T-cell (primary cell): Measurements from ENCODE around the gene MGA. TPM values are rescaled to one million over a fixed set of nuclear protein-coding genes. Genes with fewer than 3 reads are reported as not detected.

Experiments
- ATAC-seq, 4 experiments: fragments of 200-7000 bp in 3 of 4; fragments of 150-1000 bp in 1 of 4; cut with Tn5 transposase; replicated peaks in 1 of 4; 1 replicate in 3 of 4; 2 replicates in 1 of 4; pipeline ENCODE4 v1.10.0; 2021; ENCODE audit warnings: moderate library complexity in 3 of 4, mild to moderate bottlenecking in 2 of 4, moderate number of reproducible peaks in 1 of 4
- CTCF ChIA-PET, 2 donors: fragments of 300-600 bp; sonication (Branson Sonifier 250); formaldehyde crosslinking; loops; one replicate each; lab custom pipeline; 2022; ENCODE audit warnings: antibody characterized with exemption in 2 of 2; lab: Charles Lee
- POLR2A ChIA-PET, 2 donors: fragments of 300-600 bp; sonication (Branson Sonifier 250); formaldehyde crosslinking; loops; one replicate each; lab custom pipeline; 2022; ENCODE audit warnings: antibody characterized with exemption in 2 of 2; lab: Charles Lee
- DNase-seq, 35 experiments: peaks; one replicate each; pipeline versions ENCODE4 v3.0.0 to v3.0.0-alpha.2; 2013 to 2023
- H3K27ac ChIP-seq: one replicate; pipeline ENCODE4 v1.5.1; 2013; ENCODE audit warnings: low read length
- H3K27me3 ChIP-seq, 2 experiments: replicated peaks in 1 of 2; 1 replicate in 1 of 2; 2 replicates in 1 of 2; pipeline versions ENCODE4 v1.6.1 to v1.7.0; 2013; ENCODE audit warnings: low read length in 1 of 2, mixed read lengths in 1 of 2; ENCODE audit not compliant: control insufficient read depth in 2 of 2, insufficient read depth in 2 of 2; ENCODE audit errors: extremely low read depth in 1 of 2
- H3K36me3 ChIP-seq, 2 donors: 1 replicate in 1 of 2; 2 replicates in 1 of 2; pipeline versions ENCODE4 v1.6.1 to v1.7.0; 2013; ENCODE audit warnings: low read length in 1 of 2; ENCODE audit not compliant: control insufficient read depth in 2 of 2, insufficient read depth in 1 of 2; ENCODE audit errors: extremely low read depth in 1 of 2
- H3K4me1 ChIP-seq, 2 experiments: 1 replicate in 1 of 2; 2 replicates in 1 of 2; pipeline versions ENCODE4 v1.6.1 to v1.7.0; 2013; ENCODE audit warnings: low read length in 2 of 2, mixed read lengths in 1 of 2; ENCODE audit not compliant: insufficient read depth in 2 of 2, control insufficient read depth in 1 of 2; ENCODE audit errors: extremely low read depth in 1 of 2
- H3K4me3 ChIP-seq, 2 donors: 1 replicate in 1 of 2; 2 replicates in 1 of 2; pipeline versions ENCODE4 v1.5.1 to v1.7.0; 2013; ENCODE audit warnings: mild to moderate bottlenecking in 2 of 2, low read length in 1 of 2, moderate library complexity in 1 of 2; ENCODE audit not compliant: control insufficient read depth in 1 of 2; ENCODE audit errors: extremely low read depth in 1 of 2
- H3K9me3 ChIP-seq: 2 replicates; pipeline ENCODE4 v1.7.0; 2013
- H3K27ac Mint-ChIP-seq, 2 donors: one replicate each; pipeline ENCODE4 v1.8.0; 2020 to 2021; ENCODE audit warnings: mild to moderate bottlenecking in 2 of 2, mixed read lengths in 2 of 2
- H3K27me3 Mint-ChIP-seq, 2 donors: one replicate each; pipeline ENCODE4 v1.8.0; 2021 to 2022; ENCODE audit warnings: mixed read lengths in 2 of 2
- H3K36me3 Mint-ChIP-seq: one replicate; pipeline ENCODE4 v1.8.0; 2021; ENCODE audit warnings: mixed read lengths
- H3K4me1 Mint-ChIP-seq, 3 donors: one replicate each; pipeline ENCODE4 v1.8.0; 2020 to 2022; ENCODE audit warnings: mixed read lengths in 3 of 3, mild to moderate bottlenecking in 1 of 3
- H3K4me3 Mint-ChIP-seq, 3 donors: one replicate each; pipeline ENCODE4 v1.8.0; 2020 to 2022; ENCODE audit warnings: mild to moderate bottlenecking in 3 of 3, mixed read lengths in 3 of 3, moderate library complexity in 3 of 3
- H3K9me3 Mint-ChIP-seq, 3 donors: one replicate each; pipeline ENCODE4 v1.8.0; 2020 to 2022; ENCODE audit warnings: mixed read lengths in 3 of 3
- WGBS: methylation state at CpG from one replicate; pipeline ENCODE4 v1.1.5; 2013; ENCODE audit warnings: missing lambda C conversion rate; ENCODE audit not compliant: insufficient coverage; 5-methylcytosine and 5-hydroxymethylcytosine counted together
- total RNA-seq, 35 experiments: library from RNA in 6 of 35; stranded (reverse) in 6 of 35; fragments of 120-200 nt in 1 of 35; gene quantifications; one replicate each; pipeline versions ENCODE4 v1.2.1 to v1.2.4 and lab custom pipeline; 2013 to 2026

The MGA gene
- total RNA-seq, 5 donors from 2014 or later (not counting 1 experiment from before 2014, with no cell fraction given) = 49.7 to 58.7 (median 54.7) TPM

DNA sequence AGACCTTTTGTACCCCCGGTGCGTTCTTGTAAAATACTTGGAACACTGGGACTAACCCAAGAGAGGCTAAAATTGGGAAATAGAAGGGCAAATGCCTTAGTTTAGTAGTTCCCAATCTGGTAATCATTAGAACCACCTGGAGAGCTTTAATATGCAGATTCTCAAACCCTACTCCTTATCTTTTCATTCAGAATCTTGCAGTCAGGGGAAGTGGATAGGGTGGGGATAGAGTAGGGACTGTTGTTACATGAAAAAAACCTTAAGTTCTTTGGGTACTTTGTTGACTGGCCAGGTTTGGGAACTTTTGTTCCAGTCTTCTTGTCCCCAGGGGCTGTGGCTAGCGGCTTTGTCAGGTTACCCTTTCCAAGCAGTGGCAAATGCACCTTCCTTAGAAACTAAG, 130.0 kb downstream of the MGA start:
- CTCF ChIA-PET = interaction anchor here in 1 of 2 donors (2.2 kb wide), 1 partner anchor 17 kb away, joined by 5 read pairs; no protein-coding TSS in a partner anchor
- H3K4me1 Mint-ChIP-seq = peaks cover 40 to 50% (median 50%) of the 10 kb centered on the region in 3 donors
- WGBS = no CpG with 5 or more reads among the region's 3 CpGs
- H3K27me3 Mint-ChIP-seq = no peaks in the 10 kb centered on the region
- Histone ChIP-seq H3K9me3 (no peaks in the 10 kb centered on the region), H3K27me3 (no peaks in the 10 kb centered on the region), H3K4me3 (no peak overlapping the region), H3K27ac (no peak overlapping the region), H3K36me3 (no peaks in the 10 kb centered on the region), H3K4me1 (peaks cover 20 to 21% of the 10 kb centered on the region in 2 experiments)
- ATAC-seq (no peak), DNase-seq (no peak)
- H3K9me3 Mint-ChIP-seq = no peaks in the 10 kb centered on the region
- H3K27ac Mint-ChIP-seq = no peak overlapping the region
- no peaks in the 10 kb centered on the region for H3K36me3 Mint-ChIP-seq
- POLR2A ChIA-PET = no interaction called here
- peak overlapping the region in 1 of 3 donors; percentile 51 for H3K4me3 Mint-ChIP-seq

GRCh38 chr15:41790756-41791546, 130.7 kb downstream of the MGA start:
- Mint-ChIP-seq H3K27ac (peak overlapping the region in 1 of 2 donors; percentile 78), H3K36me3 (no peaks in the 10 kb centered on the region), H3K9me3 (no peaks in the 10 kb centered on the region), H3K4me3 (peak overlapping the region in 1 of 3 donors; percentile 51), H3K4me1 (peaks cover 45 to 58% (median 53%) of the 10 kb centered on the region in 3 donors), H3K27me3 (no peaks in the 10 kb centered on the region)
- peaks cover 21 to 24% of the 10 kb centered on the region in 2 experiments for H3K4me1 ChIP-seq
- DNase-seq = no peak
- H3K9me3 ChIP-seq = no peaks in the 10 kb centered on the region
- CTCF ChIA-PET = interaction anchor here in 1 of 2 donors (0.7 kb wide), 2 partner anchors 17 to 95 kb away, joined by 3 to 4 read pairs; partner anchors contain the start of gene MAPKBP1
- 39% methylated on average over 4 of the region's 5 CpGs for WGBS
- H3K27ac ChIP-seq = no peak overlapping the region
- H3K36me3 ChIP-seq = no peaks in the 10 kb centered on the region
- POLR2A ChIA-PET = no interaction called here
- H3K4me3 ChIP-seq = no peak overlapping the region
- ATAC-seq = peak in 2 of 4 experiments; percentile 26 to 47
- no peaks in the 10 kb centered on the region for H3K27me3 ChIP-seq

DNA sequence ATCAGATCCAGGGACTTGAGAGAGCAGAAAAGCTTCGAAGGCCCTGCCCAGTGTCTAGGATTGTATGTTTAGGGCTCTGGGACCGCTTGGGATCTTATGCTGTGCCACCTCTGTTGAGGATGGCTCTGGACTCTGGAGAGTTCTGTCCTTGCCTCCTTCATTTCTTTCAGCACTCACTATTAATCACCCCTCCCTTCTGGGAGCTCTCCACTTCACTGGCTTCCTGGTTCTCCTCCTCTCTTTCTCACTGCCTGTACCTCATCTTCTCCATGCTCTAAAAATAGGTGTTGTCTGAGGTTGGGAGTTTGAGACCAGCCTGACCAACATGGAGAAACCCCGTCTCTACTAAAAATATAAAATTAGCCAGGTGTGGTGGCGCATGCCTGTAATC, 131.3 kb downstream of the MGA start:
- Mint-ChIP-seq H3K27ac (no peak overlapping the region), H3K36me3 (no peaks in the 10 kb centered on the region), H3K4me3 (peak overlapping the region in 1 of 3 donors; percentile 51), H3K9me3 (no peaks in the 10 kb centered on the region), H3K4me1 (peaks cover 51 to 63% (median 59%) of the 10 kb centered on the region in 3 donors), H3K27me3 (no peaks in the 10 kb centered on the region)
- Histone ChIP-seq H3K27ac (no peak overlapping the region), H3K27me3 (no peaks in the 10 kb centered on the region), H3K4me3 (no peak overlapping the region), H3K36me3 (no peaks in the 10 kb centered on the region), H3K4me1 (peaks cover 25 to 26% of the 10 kb centered on the region in 2 experiments), H3K9me3 (no peaks in the 10 kb centered on the region)
- DNase-seq (no peak), ATAC-seq (no peak)
- ChIA-PET POLR2A (no interaction called here), CTCF (interaction anchor here in 1 of 2 donors (0.7 kb wide), 2 partner anchors 18 to 96 kb away, joined by 3 to 4 read pairs; partner anchors contain the start of gene MAPKBP1)
- no CpG with 5 or more reads among the region's 4 CpGs for WGBS

DNA sequence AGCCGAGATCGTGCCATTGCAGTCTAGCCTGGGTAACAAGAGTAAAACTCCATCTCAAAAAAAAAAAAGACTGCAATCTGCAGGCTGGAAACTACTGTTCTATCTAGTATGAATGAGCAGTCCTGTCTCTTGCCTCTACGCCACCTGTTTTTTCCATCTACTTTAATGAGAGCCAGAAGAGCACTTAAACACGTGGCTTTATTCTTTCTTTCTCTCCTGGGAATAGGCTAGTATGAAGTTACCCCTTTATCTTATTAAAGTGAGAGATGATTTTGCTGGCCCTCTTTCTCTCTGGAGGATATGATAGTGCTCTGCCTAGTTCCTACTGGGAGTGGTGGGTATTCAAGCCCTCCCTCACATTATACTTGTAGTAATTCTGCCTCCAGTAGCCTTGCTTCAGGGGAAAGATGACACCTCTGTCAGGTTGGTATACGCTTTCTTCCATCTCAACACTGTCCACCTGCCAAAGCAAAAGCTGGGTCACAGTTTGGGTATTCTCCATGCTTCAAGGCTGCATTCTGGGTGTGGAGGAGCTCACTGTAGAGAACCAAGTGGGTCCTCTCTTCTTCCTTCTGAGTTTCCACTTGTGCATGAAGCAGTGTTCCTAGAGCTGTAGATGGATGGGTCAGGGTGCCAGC, 131.9 kb downstream of the MGA start:
- peaks cover 25 to 27% of the 10 kb centered on the region in 2 experiments for H3K4me1 ChIP-seq
- Mint-ChIP-seq H3K9me3 (no peaks in the 10 kb centered on the region), H3K4me3 (peak overlapping the region in 1 of 3 donors; percentile 51), H3K27me3 (no peaks in the 10 kb centered on the region), H3K27ac (no peak overlapping the region), H3K36me3 (no peaks in the 10 kb centered on the region), H3K4me1 (peaks cover 51 to 67% (median 62%) of the 10 kb centered on the region in 3 donors)
- H3K27me3 ChIP-seq = no peaks in the 10 kb centered on the region
- no peak overlapping the region for H3K4me3 ChIP-seq
- ATAC-seq (no peak), DNase-seq (no peak)
- H3K27ac ChIP-seq = no peak overlapping the region
- no CpG with 5 or more reads among the region's 5 CpGs for WGBS
- ChIA-PET CTCF (no interaction called here), POLR2A (interaction anchor here in 1 of 2 donors (0.6 kb wide), 1 partner anchor 504 kb away, joined by 3 read pairs; no protein-coding TSS in a partner anchor)
- H3K9me3 ChIP-seq = no peaks in the 10 kb centered on the region
- H3K36me3 ChIP-seq = no peaks in the 10 kb centered on the region

DNA sequence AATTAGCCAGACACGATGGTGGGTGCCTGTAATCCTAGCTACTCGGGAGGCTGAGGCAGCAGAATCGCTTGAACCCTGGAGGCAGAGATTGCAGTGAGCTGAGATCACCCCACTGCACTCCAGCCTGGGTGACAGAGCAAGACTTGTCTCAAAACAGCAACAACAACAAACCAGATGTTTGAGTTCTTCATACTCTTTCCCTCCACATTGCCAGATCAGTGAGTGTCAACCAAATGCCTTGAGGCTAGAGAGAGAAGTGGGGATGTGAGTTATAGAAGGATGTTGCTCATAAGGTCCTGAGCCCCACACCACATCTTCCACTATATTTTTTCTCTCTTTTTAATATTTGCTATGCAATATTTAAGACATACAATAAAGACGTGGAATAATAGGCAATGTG, 133.9 kb downstream of the MGA start:
- no peaks in the 10 kb centered on the region for H3K27me3 Mint-ChIP-seq
- H3K36me3 ChIP-seq = no peaks in the 10 kb centered on the region
- 100% methylated on average over 3 of the region's 4 CpGs for WGBS
- no peaks in the 10 kb centered on the region for H3K9me3 Mint-ChIP-seq
- DNase-seq (no peak), ATAC-seq (no peak)
- H3K4me3 Mint-ChIP-seq = no peak overlapping the region
- H3K9me3 ChIP-seq = no peaks in the 10 kb centered on the region
- peaks cover 41 to 59% (median 53%) of the 10 kb centered on the region in 3 donors for H3K4me1 Mint-ChIP-seq
- H3K27me3 ChIP-seq = no peaks in the 10 kb centered on the region
- CTCF ChIA-PET = interaction anchor here in 1 of 2 donors (0.8 kb wide), 1 partner anchor 17 kb away, joined by 4 read pairs; no protein-coding TSS in a partner anchor
- POLR2A ChIA-PET = no interaction called here
- no peak overlapping the region for H3K4me3 ChIP-seq
- no peak overlapping the region for H3K27ac ChIP-seq
- H3K36me3 Mint-ChIP-seq = no peaks in the 10 kb centered on the region
- peaks cover 25 to 26% of the 10 kb centered on the region in 2 experiments for H3K4me1 ChIP-seq
- no peak overlapping the region for H3K27ac Mint-ChIP-seq
